Tibial artery (tissue), 4 donors: Measurements from ENCODE around the gene SERINC2.

Source experiments
- DNase-seq, 2 donors: peaks; one replicate each; pipeline ENCODE4 v3.0.0-alpha.2; 2019
- H3K27ac ChIP-seq, 2 donors: fragments of 200-600 bp; sonication (generic) in 1 of 2; 1 replicate in 1 of 2; 2 replicates in 1 of 2; pipeline ENCODE4 v1.5.1; 2018 to 2019; ENCODE audit warnings: mild to moderate bottlenecking in 1 of 2
- H3K27me3 ChIP-seq, 2 donors: fragments of 200-600 bp; sonication (generic) in 1 of 2; one replicate each; pipeline versions ENCODE4 v1.5.1 to v1.6.0; 2016 to 2019
- H3K36me3 ChIP-seq, 3 donors: fragments of 200-600 bp; sonication (generic) in 2 of 3; one replicate each; pipeline ENCODE4 v1.5.1; 2016 to 2019; ENCODE audit warnings: mild to moderate bottlenecking in 2 of 3
- H3K4me1 ChIP-seq, 4 donors: fragments of 200-600 bp; sonication (generic) in 2 of 4; 1 replicate in 3 of 4; 2 replicates in 1 of 4; pipeline ENCODE4 v1.5.1; 2016 to 2019
- H3K4me3 ChIP-seq, 2 donors: fragments of 200-600 bp; sonication (generic) in 1 of 2; 1 replicate in 1 of 2; 2 replicates in 1 of 2; pipeline ENCODE4 v1.5.1; 2018 to 2019; ENCODE audit warnings: mild to moderate bottlenecking in 2 of 2
- H3K9me3 ChIP-seq, 3 donors: fragments of 200-600 bp; sonication (generic) in 1 of 3; one replicate each; pipeline ENCODE4 v1.5.1; 2016 to 2019
- CTCF ChIP-seq, 2 experiments: fragments of 200-600 bp in 1 of 2; fragments of 450-650 bp in 1 of 2; IDR thresholded peaks; one replicate each; pipeline ENCODE4 v1.5.1; 2017 to 2019; ENCODE audit warnings: antibody characterized with exemption in 2 of 2, mild to moderate bottlenecking in 1 of 2, moderate library complexity in 1 of 2
- intact Hi-C: fragments of 100-400 bp; cut with DNase I; formaldehyde crosslinking; loops from one replicate; pipeline ENCODE4 v1.15.0; 2023; ENCODE audit warnings: low total_unique reads

SERINC2 gene

DNA sequence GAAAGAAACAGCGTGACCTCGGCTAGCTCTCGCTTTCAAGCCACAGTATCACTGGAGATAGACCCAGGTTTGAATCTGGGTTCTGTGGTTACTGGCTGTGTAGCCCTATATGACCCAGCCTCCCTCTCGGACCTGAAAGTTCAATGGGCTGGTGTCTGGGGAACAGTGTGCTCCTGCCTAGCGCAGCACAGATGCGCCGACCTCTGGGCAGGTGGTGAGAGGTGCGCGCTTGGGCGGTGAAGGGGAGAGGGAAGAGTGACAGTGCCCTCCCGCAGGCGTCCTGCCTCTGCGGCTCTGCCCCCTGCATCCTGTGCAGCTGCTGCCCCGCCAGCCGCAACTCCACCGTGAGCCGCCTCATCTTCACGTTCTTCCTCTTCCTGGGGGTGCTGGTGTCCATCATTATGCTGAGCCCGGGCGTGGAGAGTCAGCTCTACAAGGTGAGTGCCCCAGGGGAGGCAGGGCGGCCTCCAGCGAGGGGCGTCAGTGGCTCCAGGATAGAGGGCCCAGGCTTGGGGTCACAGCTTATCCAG lies 10.5 kb downstream of the SERINC2 start:
- Histone ChIP-seq H3K9me3 (no peaks in the 10 kb centered on the region), H3K36me3 (peaks cover 0 to 17% (median 0%) of the 10 kb centered on the region in 3 donors), H3K27me3 (no peaks in the 10 kb centered on the region), H3K4me1 (no peaks in the 10 kb centered on the region), H3K4me3 (no peak overlapping the region), H3K27ac (no peak overlapping the region)
- intact Hi-C loops, result loop anchor here (2.0 to 10.0 kb wide), 3 partner anchors 29 to 231 kb away; partner anchors contain the start of genes SNRNP40 and ZCCHC17
- TF ChIP-seq CTCF (IDR thresholded peaks at IDR 0.05), result no peak
- no peak for DNase-seq

DNA sequence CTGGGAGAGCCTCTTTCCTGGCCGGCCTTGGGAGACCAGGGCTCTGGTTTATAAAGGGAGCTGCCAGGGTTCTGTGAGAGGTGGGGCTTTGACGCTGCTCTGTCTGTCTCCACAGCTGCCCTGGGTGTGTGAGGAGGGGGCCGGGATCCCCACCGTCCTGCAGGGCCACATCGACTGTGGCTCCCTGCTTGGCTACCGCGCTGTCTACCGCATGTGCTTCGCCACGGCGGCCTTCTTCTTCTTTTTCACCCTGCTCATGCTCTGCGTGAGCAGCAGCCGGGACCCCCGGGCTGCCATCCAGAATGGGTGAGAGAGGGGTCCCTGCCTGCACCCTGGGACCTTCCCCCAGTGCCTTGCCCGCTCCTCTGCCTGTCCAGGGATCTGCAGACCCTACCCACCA lies 11.6 kb downstream of the SERINC2 start:
- Histone ChIP-seq H3K4me3 (no peak overlapping the region), H3K27me3 (no peaks in the 10 kb centered on the region), H3K27ac (no peak overlapping the region), H3K4me1 (no peaks in the 10 kb centered on the region), H3K9me3 (no peaks in the 10 kb centered on the region), H3K36me3 (peaks cover 0 to 26% (median 0%) of the 10 kb centered on the region in 3 donors)
- TF ChIP-seq CTCF (IDR thresholded peaks at IDR 0.05), result no peak
- DNase-seq, result no peak
- intact Hi-C loops, result loop anchor here (5.0 to 10.0 kb wide), 2 partner anchors 130 to 232 kb away; partner anchors contain the start of genes SNRNP40 and ZCCHC17

- Histone ChIP-seq H3K9me3 (no peaks in the 10 kb centered on the region), H3K27ac (no peak overlapping the region), H3K4me3 (no peak overlapping the region), H3K4me1 (no peaks in the 10 kb centered on the region), H3K27me3 (no peaks in the 10 kb centered on the region), H3K36me3 (peaks cover 0 to 26% (median 0%) of the 10 kb centered on the region in 3 donors)
- intact Hi-C loops, result loop anchor here (10.0 kb wide), 1 partner anchor 131 kb away; the partner anchor contains the start of genes SNRNP40 and ZCCHC17
- no peak for TF ChIP-seq CTCF (IDR thresholded peaks at IDR 0.05)
- no peak for DNase-seq
These were observed 12.5 kb downstream of the SERINC2 start for GRCh38 chr1:31425301-31426081.

GRCh38 chr1:31426249-31426922 lies 13.4 kb downstream of the SERINC2 start:
- H3K4me1 ChIP-seq, result no peaks in the 10 kb centered on the region
- H3K36me3 ChIP-seq, result peaks cover 0 to 26% (median 0%) of the 10 kb centered on the region in 3 donors
- no peaks in the 10 kb centered on the region for H3K27me3 ChIP-seq
- H3K9me3 ChIP-seq, result no peaks in the 10 kb centered on the region
- H3K27ac ChIP-seq, result no peak overlapping the region
- TF ChIP-seq CTCF (IDR thresholded peaks at IDR 0.05), result no peak
- intact Hi-C loops, result loop anchor here (10.0 kb wide), 1 partner anchor 132 kb away; the partner anchor contains the start of genes SNRNP40 and ZCCHC17
- DNase-seq, result no peak
- no peak overlapping the region for H3K4me3 ChIP-seq

GRCh38 chr1:31427322-31427721 lies 14.3 kb downstream of the SERINC2 start:
- Histone ChIP-seq H3K27me3 (no peaks in the 10 kb centered on the region), H3K27ac (no peak overlapping the region), H3K4me1 (no peaks in the 10 kb centered on the region), H3K9me3 (no peaks in the 10 kb centered on the region), H3K4me3 (no peak overlapping the region), H3K36me3 (peaks cover 0 to 26% (median 0%) of the 10 kb centered on the region in 3 donors)
- intact Hi-C loops, result loop anchor here (10.0 kb wide), 1 partner anchor 133 kb away; the partner anchor contains the start of genes SNRNP40 and ZCCHC17
- DNase-seq, result no peak
- no peak for TF ChIP-seq CTCF (IDR thresholded peaks at IDR 0.05)
